HepG2 (cell line): ENCODE results near the gene TUBB. TPM values are rescaled to one million over a fixed set of nuclear protein-coding genes. Genes with fewer than 3 reads are reported as not detected.
A peak's percentile ranks its signal among the peaks of the same experiment; 100 is the strongest.

Experiments
- ATAC-seq: fragments of 200-7000 bp; cut with Tn5 transposase; 3 replicates; pipeline ENCODE4 v1.9.1; 2020; ENCODE audit warnings: mild to moderate bottlenecking, moderate library complexity
- BruUV-seq: library from RNA; stranded (reverse); fragments of 400-500 nt; replicated peaks from 2 replicates; lab custom pipeline; 2021; lab: Mats Ljungman, UMichigan
- CTCF ChIA-PET: fragments of 300-600 bp; formaldehyde crosslinking; extraction: SDS; loops from one replicate; lab custom pipeline; 2021; ENCODE audit warnings: low total read pairs, inconsistent platforms, low intra/inter-chr PET ratio; lab: Yijun Ruan, JAX
- POLR2A ChIA-PET: fragments of 350-600 bp; sonication (Branson Sonifier 250); formaldehyde crosslinking; loops from one replicate; lab custom pipeline; 2020; ENCODE audit warnings: antibody characterized with exemption, inconsistent platforms; lab: Yijun Ruan, JAX
- DNase-seq: peaks from one replicate; pipeline ENCODE4 v3.0.0-alpha.2; 2015; ENCODE audit warnings: low spot score
- FAIRE-seq: peaks from 3 replicates; lab custom pipeline; 2011; peaks lifted over from hg19 to GRCh38; lab: Jason Lieb, UNC
- H2AFZ ChIP-seq: one replicate; pipeline ENCODE4 v1.6.1; 2011; ENCODE audit warnings: low read length, inconsistent platforms
- H3K27ac ChIP-seq: fragments of 300-600 bp; 3 replicates; pipeline ENCODE4 v1.8.0; 2011; ENCODE audit warnings: mixed run types, mild to moderate bottlenecking, mixed read lengths, low read length, inconsistent platforms; ENCODE audit not compliant: insufficient read depth; ENCODE audit errors: extremely low read length
- H3K27me3 ChIP-seq, 2 experiments: fragments of 200-600 bp in 1 of 2; 2 replicates in 1 of 2; 3 replicates in 1 of 2; pipeline versions ENCODE4 v1.6.0 to v1.8.0; 2011; ENCODE audit warnings: low read length in 2 of 2, mild to moderate bottlenecking in 2 of 2, moderate library complexity in 2 of 2, inconsistent platforms in 1 of 2; ENCODE audit not compliant: insufficient read depth in 2 of 2, control insufficient read depth in 1 of 2
- H3K36me3 ChIP-seq, 2 experiments: fragments of 200-600 bp in 1 of 2; replicated peaks in 1 of 2; 2 replicates in 1 of 2; 3 replicates in 1 of 2; pipeline versions ENCODE4 v1.5.1 to v1.8.0; 2011; ENCODE audit warnings: low read length in 2 of 2, inconsistent platforms in 1 of 2; ENCODE audit not compliant: insufficient read depth in 2 of 2, control insufficient read depth in 1 of 2
- H3K4me1 ChIP-seq: 2 replicates; pipeline ENCODE4 v1.5.1; 2012; ENCODE audit warnings: low read length, inconsistent platforms; ENCODE audit not compliant: insufficient read depth
- H3K4me2 ChIP-seq: 2 replicates; pipeline ENCODE4 v1.6.0; 2011; ENCODE audit warnings: low read depth, low read length, inconsistent platforms
- H3K4me3 ChIP-seq, 3 experiments: fragments of 200-600 bp in 1 of 3; sonication (generic), shearing (Covaris generic) in 1 of 3; replicated peaks in 1 of 3; 2 replicates each; pipeline ENCODE4 v1.5.1; 2011 to 2016; ENCODE audit warnings: low read length in 3 of 3, inconsistent platforms in 2 of 3, low read depth in 2 of 3, mild to moderate bottlenecking in 2 of 3, control low read depth in 1 of 3, mixed read lengths in 1 of 3; ENCODE audit not compliant: insufficient read depth in 1 of 3
- H3K79me2 ChIP-seq: one replicate; pipeline ENCODE4 v1.6.1; 2011; ENCODE audit warnings: low read length, inconsistent platforms; ENCODE audit not compliant: insufficient read depth
- H3K9ac ChIP-seq: 2 replicates; pipeline ENCODE4 v1.6.0; 2011; ENCODE audit warnings: mild to moderate bottlenecking, low read depth, low read length, inconsistent platforms; ENCODE audit not compliant: insufficient read depth
- H3K9me3 ChIP-seq: 2 replicates; pipeline ENCODE4 v1.5.1; 2012; ENCODE audit warnings: mild to moderate bottlenecking, low read length
- H4K20me1 ChIP-seq: 2 replicates; pipeline ENCODE4 v1.6.0; 2011; ENCODE audit warnings: inconsistent platforms, mild to moderate bottlenecking, low read length, moderate library complexity; ENCODE audit not compliant: insufficient read depth
- ASH2L ChIP-seq: fragments of 300-600, 200-600 bp; sonication (generic); IDR thresholded peaks from 2 replicates; pipeline ENCODE4 v1.7.0; 2017; ENCODE audit warnings: low read depth, mild to moderate bottlenecking, moderate library complexity, mixed read lengths, low read length; ENCODE audit not compliant: insufficient read length
- DR1 ChIP-seq: sonication (generic); formaldehyde crosslinking; IDR thresholded peaks from 2 replicates; pipeline ENCODE4 v1.8.0; 2021; ENCODE audit warnings: mild to moderate bottlenecking, missing genetic modification reagents, inconsistent platforms
- SALL1 ChIP-seq: sonication (generic); formaldehyde crosslinking; IDR thresholded peaks from 2 replicates; pipeline ENCODE4 v1.8.0; 2022; ENCODE audit warnings: mild to moderate bottlenecking, missing genetic modification reagents
- ZNF10 ChIP-seq: sonication (generic); formaldehyde crosslinking; IDR thresholded peaks from 2 replicates; pipeline ENCODE4 v1.4.0; 2020; ENCODE audit warnings: mild to moderate bottlenecking, low read depth, missing genetic modification reagents, borderline replicate concordance
- ZNF501 ChIP-seq: sonication (generic); formaldehyde crosslinking; IDR thresholded peaks from 2 replicates; pipeline ENCODE4 v1.5.1; 2020; ENCODE audit warnings: mild to moderate bottlenecking, moderate library complexity, missing genetic modification reagents
- ZSCAN25 ChIP-seq: sonication (generic); formaldehyde crosslinking; IDR thresholded peaks from 2 replicates; pipeline ENCODE4 v1.8.0; 2022; ENCODE audit warnings: mild to moderate bottlenecking, missing genetic modification reagents
- WGBS: methylation state at CpG from one replicate; pipeline ENCODE4 v1.1.6; 2017; ENCODE audit warnings: low lambda C conversion rate; 5-methylcytosine and 5-hydroxymethylcytosine counted together
- in situ Hi-C: cut with HindIII; loops from 2 replicates; pipeline ENCODE4 v1.10.0; 2017; ENCODE audit warnings: low pct_unique_long_range_greater_than_20kb; ENCODE audit not compliant: extremely low pct_ligation_motif_present
- intact Hi-C: fragments of 100-400 bp; cut with micrococcal nuclease; formaldehyde crosslinking; loops from one replicate; pipeline ENCODE4 v1.10.0; 2022; ENCODE audit not compliant: unreplicated experiment
- polyA plus RNA-seq, 8 experiments: library from polyadenylated mRNA; depleted of rRNA in 3 of 8; stranded (reverse) in 7 of 8; unstranded in 1 of 8; fragments of >200 nt; fragmentation: Illumina TruSeq in 4 of 8; extraction: Trizol in 4 of 8; gene quantifications; 2 replicates each; pipeline versions ENCODE4 v1.2.1 to v1.2.3, GENCODE V29; 2011 to 2016; ENCODE audit warnings: low read depth in 4 of 8, missing spikeins in 1 of 8, mixed read lengths in 1 of 8; ENCODE audit not compliant: insufficient read depth in 1 of 8
- total RNA-seq, 5 experiments: library from RNA; depleted of rRNA; stranded (reverse); fragments of >200 nt; fragmentation: Illumina TruSeq; extraction: Trizol; gene quantifications; 2 replicates each; pipeline ENCODE4 v1.2.3, GENCODE V29; 2016; ENCODE audit warnings: low read depth in 1 of 5

TUBB gene
- total and polyA plus RNA-seq, 2 of the 13 experiments (the other 11 are each of a cell fraction or from before 2014, with no cell fraction given) = 911 to 1,163 TPM

DNA sequence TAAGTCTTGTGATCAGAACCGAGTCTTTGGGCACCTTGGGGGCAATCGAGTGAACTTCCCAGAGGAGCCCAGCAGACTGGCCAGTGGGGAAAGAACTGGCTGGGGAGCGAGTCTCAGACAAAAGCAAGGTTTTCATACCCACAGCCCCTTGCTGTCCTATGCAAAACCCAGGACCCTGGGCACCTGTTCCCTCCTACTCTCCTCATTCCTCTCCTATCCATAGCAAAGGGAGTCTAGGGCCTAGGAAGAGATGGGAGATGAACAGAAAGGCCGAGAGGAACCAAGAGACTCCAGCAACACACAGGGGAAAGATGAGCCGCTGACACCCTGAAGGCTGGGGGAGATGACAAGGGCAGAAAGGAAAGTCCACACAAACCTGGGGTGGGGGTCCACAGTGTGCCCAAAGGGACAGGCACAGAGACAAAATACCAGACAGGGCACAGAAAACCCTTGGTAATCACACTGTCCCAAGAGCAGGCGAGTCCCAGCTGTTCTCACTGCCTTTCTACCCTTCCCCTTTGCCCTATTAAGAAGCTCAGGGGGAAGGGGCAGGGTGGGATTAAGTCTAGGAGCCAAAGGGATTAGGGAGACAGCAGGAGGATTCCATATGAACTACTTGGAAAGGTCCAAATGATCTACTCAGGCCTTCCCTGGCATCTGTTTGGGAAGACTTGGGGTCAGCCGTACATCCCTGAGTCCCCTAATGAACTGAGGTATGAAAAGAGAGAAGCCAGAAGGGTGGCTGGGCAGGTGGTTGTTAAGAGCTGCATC, 40.2 kb upstream of the TUBB start:
- TF ChIP-seq ZSCAN25 (CRISPR knock-in tag) (0 out of 2 replicates have a peak, but pooled peaks have one; percentile 9), DR1 (CRISPR knock-in tag) (no peak), ZNF501 (0 out of 2 replicates have a peak, but pooled peaks have one; percentile 4), ZNF10 (CRISPR knock-in tag) (no peak), ASH2L (peak; percentile 7), SALL1 (CRISPR knock-in tag) (peak; percentile 10; the same call in 1 of the 2 replicates)
- TF ChIP-seq, all 625 proteins: peak for 4
- peak overlapping the region in 2 of 3 experiments; percentile 43 to 66; a peak in 4 of 6 replicates for H3K4me3 ChIP-seq

More for the DNA sequence above, 40.2 kb upstream of the TUBB start:
- 72% methylated on average over 7 of the region's 7 CpGs for WGBS
- FAIRE-seq (no peak), ATAC-seq (no peak; the same call in none of the 3 replicates), DNase-seq (no peak)
- POLR2A ChIA-PET = interaction anchor here (0.7 to 4.7 kb wide), 11 partner anchors 13 to 85 kb away, joined by 3 to 92 read pairs (median 6); partner anchors contain the start of genes MDC1, MRPS18B, PPP1R10 and TUBB
- Histone ChIP-seq H3K27me3 (no peaks in the 10 kb centered on the region), H3K4me1 (peaks cover 47% of the 10 kb centered on the region), H4K20me1 (no peaks in the 10 kb centered on the region), H3K27ac (peak overlapping the region; percentile 32), H3K36me3 (0 out of 5 replicates have a peak, but pooled peaks cover 0 to 1% of the 10 kb centered on the region in 2 experiments), H3K4me2 (peak overlapping the region; percentile 88), H3K9ac (peak overlapping the region; percentile 33; the same call in 1 of the 2 replicates), H2AFZ (no peak overlapping the region), H3K79me2 (no peaks in the 10 kb centered on the region), H3K9me3 (no peaks in the 10 kb centered on the region)
- no TSS peak for BruUV-seq
- in situ Hi-C loops (loop anchor here (5.0 to 25.0 kb wide), 2 partner anchors 42 to 407 kb away; partner anchors contain the start of gene TUBB), intact Hi-C loops (loop anchor here (1.0 to 10.0 kb wide), 6 partner anchors 37 to 197 kb away; partner anchors contain the start of genes FLOT1 and MDC1)
- CTCF ChIA-PET = interaction anchor here (1.5 to 3.8 kb wide), 2 partner anchors 42 to 51 kb away, joined by 4 to 130 read pairs; no protein-coding TSS in a partner anchor
